Gastrocnemius medialis (tissue), 4 donors: ENCODE results near the gene SQSTM1. TPM values are rescaled to one million over a fixed set of nuclear protein-coding genes. Genes with fewer than 3 reads are reported as not detected.

Experiments
- ATAC-seq, 2 donors: fragments of 150-250 bp; one replicate each; pipeline ENCODE4 v1.9.1; 2016
- DNase-seq, 2 donors: peaks; one replicate each; pipeline ENCODE4 v3.0.0-alpha.2; 2019
- H3K27ac ChIP-seq, 4 donors: fragments of 200-600 bp; sonication (generic); 1 replicate in 1 of 4; 2 replicates in 3 of 4; pipeline ENCODE4 v1.5.1; 2016 to 2018; ENCODE audit warnings: mild to moderate bottlenecking in 2 of 4, moderate library complexity in 1 of 4
- H3K27me3 ChIP-seq, 3 donors: fragments of 200-600 bp; sonication (generic) in 2 of 3; 1 replicate in 1 of 3; 2 replicates in 2 of 3; pipeline versions ENCODE4 v1.5.1 to v1.6.0; 2016 to 2019; ENCODE audit warnings: mild to moderate bottlenecking in 1 of 3, moderate library complexity in 1 of 3
- H3K36me3 ChIP-seq, 2 donors: fragments of 200-600 bp; sonication (generic) in 1 of 2; one replicate each; pipeline ENCODE4 v1.5.1; 2017 to 2018
- H3K4me1 ChIP-seq, 2 donors: fragments of 200-600 bp; sonication (generic) in 1 of 2; one replicate each; pipeline ENCODE4 v1.5.1; 2016 to 2017; ENCODE audit warnings: mild to moderate bottlenecking in 2 of 2
- H3K4me3 ChIP-seq, 4 donors: fragments of 200-600 bp; sonication (generic) in 3 of 4; 1 replicate in 1 of 4; 2 replicates in 3 of 4; pipeline ENCODE4 v1.5.1; 2016 to 2019; ENCODE audit warnings: mild to moderate bottlenecking in 2 of 4
- H3K9me3 ChIP-seq, 3 donors: fragments of 200-600 bp; sonication (generic) in 2 of 3; 1 replicate in 1 of 3; 2 replicates in 2 of 3; pipeline ENCODE4 v1.5.1; 2016 to 2019
- POLR2A ChIP-seq, 2 donors: fragments of 450-650 bp; IDR thresholded peaks; one replicate each; pipeline ENCODE4 v1.6.1; 2017; ENCODE audit warnings: antibody characterized with exemption in 2 of 2, mild to moderate bottlenecking in 2 of 2, moderate library complexity in 2 of 2
- in situ Hi-C, 4 donors: fragments of 200-750 bp; cut with MboI; loops; one replicate each; pipeline versions ENCODE4 v1.15.0 to v1.8.0; 2017; ENCODE audit warnings: low sequenced_read_pairs in 4 of 4
- intact Hi-C: fragments of 100-400 bp; cut with DNase I; formaldehyde crosslinking; loops from one replicate; pipeline ENCODE4 v1.15.1; 2023; ENCODE audit warnings: low total_unique reads
- total RNA-seq, 4 donors: library from RNA; depleted of rRNA; stranded (reverse); fragments of >200 nt; gene quantifications; one replicate each; pipeline versions ENCODE4 v1.1.0 to v1.2.3, GENCODE V29; 2016
- TF ChIP-seq, protein P1 (sequence below), 5 experiments: fragments of 450-650 bp in 3 of 5; fragments of 200-600 bp in 2 of 5; sonication (generic) in 2 of 5; IDR thresholded peaks in 4 of 5; conservative IDR thresholded peaks in 1 of 5; 1 replicate in 4 of 5; 2 replicates in 1 of 5; pipeline ENCODE4 v1.5.1; 2016 to 2019; ENCODE audit warnings: antibody characterized with exemption in 5 of 5, mild to moderate bottlenecking in 3 of 5, moderate library complexity in 3 of 5

The SQSTM1 gene
- total RNA-seq, 4 donors from 2014 or later = 1,080 to 1,340 (median 1,178) TPM

DNA sequence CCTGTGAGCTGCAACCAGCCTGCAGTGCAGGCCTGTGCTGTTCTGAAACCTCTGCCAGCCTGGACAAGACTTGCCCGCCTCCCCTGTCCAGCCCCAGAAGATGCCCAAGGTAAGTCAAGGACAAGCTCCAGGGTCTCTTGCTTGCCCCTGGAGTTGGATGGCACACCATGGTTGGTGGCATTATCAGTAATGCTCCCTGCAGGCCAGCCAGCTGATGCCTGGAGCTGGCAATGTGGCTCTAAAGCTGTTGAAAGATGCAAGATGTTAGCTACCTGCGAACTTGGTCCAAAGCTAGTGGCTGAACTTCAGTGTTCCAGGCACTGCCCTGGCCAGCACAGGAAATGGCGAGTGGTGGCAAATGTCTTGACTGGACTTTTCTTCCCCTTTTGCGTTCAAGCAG lies 40.9 kb upstream of the SQSTM1 start:
- DNase-seq = no peak
- Histone ChIP-seq H3K27me3 (no peaks in the 10 kb centered on the region), H3K4me1 (no peaks in the 10 kb centered on the region), H3K9me3 (no peaks in the 10 kb centered on the region), H3K4me3 (no peak overlapping the region), H3K36me3 (peaks cover 0 to 26% of the 10 kb centered on the region in 2 donors), H3K27ac (no peak overlapping the region)
- no peak for TF ChIP-seq POLR2A (IDR thresholded peaks at IDR 0.05)
- TF ChIP-seq, protein P1, sequence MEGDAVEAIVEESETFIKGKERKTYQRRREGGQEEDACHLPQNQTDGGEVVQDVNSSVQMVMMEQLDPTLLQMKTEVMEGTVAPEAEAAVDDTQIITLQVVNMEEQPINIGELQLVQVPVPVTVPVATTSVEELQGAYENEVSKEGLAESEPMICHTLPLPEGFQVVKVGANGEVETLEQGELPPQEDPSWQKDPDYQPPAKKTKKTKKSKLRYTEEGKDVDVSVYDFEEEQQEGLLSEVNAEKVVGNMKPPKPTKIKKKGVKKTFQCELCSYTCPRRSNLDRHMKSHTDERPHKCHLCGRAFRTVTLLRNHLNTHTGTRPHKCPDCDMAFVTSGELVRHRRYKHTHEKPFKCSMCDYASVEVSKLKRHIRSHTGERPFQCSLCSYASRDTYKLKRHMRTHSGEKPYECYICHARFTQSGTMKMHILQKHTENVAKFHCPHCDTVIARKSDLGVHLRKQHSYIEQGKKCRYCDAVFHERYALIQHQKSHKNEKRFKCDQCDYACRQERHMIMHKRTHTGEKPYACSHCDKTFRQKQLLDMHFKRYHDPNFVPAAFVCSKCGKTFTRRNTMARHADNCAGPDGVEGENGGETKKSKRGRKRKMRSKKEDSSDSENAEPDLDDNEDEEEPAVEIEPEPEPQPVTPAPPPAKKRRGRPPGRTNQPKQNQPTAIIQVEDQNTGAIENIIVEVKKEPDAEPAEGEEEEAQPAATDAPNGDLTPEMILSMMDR (IDR thresholded peaks at IDR 0.05 in 4 of 5, conservative IDR thresholded peaks at IDR 0.05 in 1 of 5) = no peak
- in situ Hi-C loops (no loop called here), intact Hi-C loops (no loop called here)
- no peak for ATAC-seq

DNA sequence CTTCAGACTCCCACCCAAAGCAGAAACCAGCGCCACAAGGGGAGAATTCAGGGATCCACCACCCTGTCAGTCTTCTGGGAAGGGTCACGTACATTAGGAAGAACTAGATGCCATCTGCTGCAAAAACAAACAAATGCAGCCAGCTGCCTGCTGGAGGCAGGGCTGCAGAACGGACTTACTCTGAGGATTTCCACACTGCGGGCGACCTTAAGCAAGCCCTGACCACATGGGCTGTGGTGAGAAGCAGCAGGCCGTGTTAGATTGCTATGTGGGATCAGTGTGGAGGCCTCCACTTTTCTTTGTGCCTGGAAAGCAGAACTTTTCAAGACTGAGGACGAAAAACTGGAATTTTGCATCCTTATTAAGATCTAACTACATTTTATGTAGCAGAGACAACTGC lies 40.3 kb upstream of the SQSTM1 start:
- H3K4me3 ChIP-seq = no peak overlapping the region
- peaks cover 0 to 21% of the 10 kb centered on the region in 2 donors for H3K36me3 ChIP-seq
- DNase-seq (no peak), ATAC-seq (no peak)
- TF ChIP-seq, protein P1 (IDR thresholded peaks at IDR 0.05 in 4 of 5, conservative IDR thresholded peaks at IDR 0.05 in 1 of 5) = no peak
- no peak for TF ChIP-seq POLR2A (IDR thresholded peaks at IDR 0.05)
- in situ Hi-C loops = no loop called here
- intact Hi-C loops = no loop called here
- no peaks in the 10 kb centered on the region for H3K9me3 ChIP-seq
- H3K27me3 ChIP-seq = no peaks in the 10 kb centered on the region
- H3K27ac ChIP-seq = no peak overlapping the region
- H3K4me1 ChIP-seq = no peaks in the 10 kb centered on the region

DNA sequence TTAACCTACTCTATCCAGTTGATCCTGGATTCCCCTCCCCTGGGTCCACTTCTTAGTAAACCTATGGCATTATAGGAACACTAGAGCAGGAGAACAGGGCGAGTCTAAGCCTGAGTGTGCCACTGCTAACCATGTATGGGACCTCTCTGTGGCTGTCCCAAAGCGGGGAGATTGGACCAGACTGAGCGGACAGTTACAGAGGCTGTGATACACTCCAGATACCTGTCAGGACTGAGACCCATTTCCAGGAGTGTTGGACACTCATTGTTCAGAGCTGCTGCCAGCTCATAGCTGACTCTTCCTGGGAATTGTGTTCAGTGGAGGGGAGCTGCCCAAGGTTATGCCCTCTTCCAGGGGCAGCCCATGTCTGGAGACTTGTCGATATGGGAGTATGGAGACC lies 38.9 kb upstream of the SQSTM1 start:
- DNase-seq (no peak), ATAC-seq (no peak)
- TF ChIP-seq, protein P1 (IDR thresholded peaks at IDR 0.05 in 4 of 5, conservative IDR thresholded peaks at IDR 0.05 in 1 of 5) = no peak
- TF ChIP-seq POLR2A (IDR thresholded peaks at IDR 0.05) = no peak
- Histone ChIP-seq H3K27me3 (no peaks in the 10 kb centered on the region), H3K9me3 (no peaks in the 10 kb centered on the region), H3K27ac (no peak overlapping the region), H3K4me3 (no peak overlapping the region), H3K4me1 (no peaks in the 10 kb centered on the region), H3K36me3 (peaks cover 0 to 8% of the 10 kb centered on the region in 2 donors)
- intact Hi-C loops (no loop called here), in situ Hi-C loops (no loop called here)

DNA sequence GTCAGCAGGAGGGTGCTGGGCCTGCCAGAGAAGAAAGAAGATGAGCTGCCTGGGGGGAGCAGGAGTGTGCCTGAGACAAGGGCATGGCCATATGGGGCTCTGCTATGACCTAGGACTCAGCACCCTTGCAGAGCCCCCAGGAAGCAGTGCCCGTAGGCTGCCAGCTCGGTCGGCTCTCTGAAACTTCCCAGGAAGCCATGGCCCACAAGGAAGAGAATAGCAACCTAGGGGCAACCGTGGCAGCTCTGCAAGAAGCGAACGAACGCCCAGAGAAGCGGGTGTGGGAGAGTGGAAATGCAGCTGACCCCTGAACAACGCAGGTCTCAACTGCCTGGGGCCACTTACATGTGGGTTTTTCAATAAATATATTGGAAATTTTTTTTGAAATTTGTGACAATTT lies 37.6 kb upstream of the SQSTM1 start:
- H3K4me3 ChIP-seq = no peak overlapping the region
- no peak for ATAC-seq
- intact Hi-C loops = no loop called here
- peaks cover 0 to 8% of the 10 kb centered on the region in 2 donors for H3K36me3 ChIP-seq
- no peak for DNase-seq
- no peaks in the 10 kb centered on the region for H3K27me3 ChIP-seq
- in situ Hi-C loops = no loop called here
- no peaks in the 10 kb centered on the region for H3K4me1 ChIP-seq
- no peak overlapping the region for H3K27ac ChIP-seq
- no peaks in the 10 kb centered on the region for H3K9me3 ChIP-seq
- no peak for TF ChIP-seq POLR2A (IDR thresholded peaks at IDR 0.05)
- TF ChIP-seq, protein P1 (IDR thresholded peaks at IDR 0.05 in 4 of 5, conservative IDR thresholded peaks at IDR 0.05 in 1 of 5) = no peak

DNA sequence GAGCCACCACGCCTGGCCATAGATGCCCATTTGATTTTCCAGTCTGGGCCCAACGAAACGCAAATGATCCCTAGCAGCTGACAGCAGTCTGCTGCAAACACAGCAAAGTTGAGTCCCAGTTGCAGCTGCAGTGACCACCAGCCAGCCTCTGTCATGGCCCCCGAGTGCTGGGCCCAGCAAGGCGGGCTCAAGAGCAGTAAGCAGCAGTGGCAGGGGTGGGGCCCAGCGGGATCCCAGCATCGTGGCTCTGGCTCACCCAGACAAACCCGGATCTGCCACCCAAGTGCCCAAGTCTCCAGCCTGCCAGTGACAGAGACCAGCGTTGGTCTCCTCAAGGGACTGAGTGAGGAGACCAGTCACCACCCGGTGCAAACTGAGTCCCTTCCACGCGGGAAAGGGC lies 33.8 kb upstream of the SQSTM1 start:
- DNase-seq (no peak), ATAC-seq (no peak)
- TF ChIP-seq, protein P1 (IDR thresholded peaks at IDR 0.05 in 4 of 5, conservative IDR thresholded peaks at IDR 0.05 in 1 of 5) = no peak
- TF ChIP-seq POLR2A (IDR thresholded peaks at IDR 0.05) = no peak
- in situ Hi-C loops = no loop called here
- peaks cover 0 to 2% of the 10 kb centered on the region in 2 donors for H3K4me1 ChIP-seq
- H3K27me3 ChIP-seq = no peaks in the 10 kb centered on the region
- intact Hi-C loops = no loop called here
- H3K36me3 ChIP-seq = no peaks in the 10 kb centered on the region
- no peak overlapping the region for H3K4me3 ChIP-seq
- no peak overlapping the region for H3K27ac ChIP-seq
- H3K9me3 ChIP-seq = no peaks in the 10 kb centered on the region
